Neural progenitor cell (in vitro differentiated cells): ENCODE data around the gene GPRIN2. TPM values are rescaled to one million over a fixed set of nuclear protein-coding genes. Genes with fewer than 3 reads are reported as not detected.

Source experiments
- DNase-seq: peaks from one replicate; pipeline ENCODE4 v3.0.0-alpha.2; 2016; ENCODE audit warnings: low spot score
- H2AFZ ChIP-seq: fragments of 200-600 bp; sonication (generic); replicated peaks from 2 replicates; pipeline ENCODE4 v1.6.1; 2016; ENCODE audit warnings: antibody characterized with exemption
- H3F3A ChIP-seq: fragments of 200-600 bp; sonication (generic); 2 replicates; pipeline ENCODE4 v1.6.1; 2016; ENCODE audit warnings: antibody characterized with exemption, low read depth
- H3K27ac ChIP-seq: fragments of 200-600 bp; sonication (generic); 2 replicates; pipeline ENCODE4 v1.5.1; 2016; ENCODE audit warnings: mild to moderate bottlenecking
- H3K27me3 ChIP-seq: fragments of 200-600 bp; sonication (generic); 2 replicates; pipeline ENCODE4 v1.6.1; 2016; ENCODE audit warnings: mild to moderate bottlenecking, moderate library complexity
- H3K36me3 ChIP-seq: fragments of 200-600 bp; sonication (generic); 2 replicates; pipeline ENCODE4 v1.5.1; 2016
- H3K4me1 ChIP-seq: fragments of 200-600 bp; sonication (generic); 2 replicates; pipeline ENCODE4 v1.6.1; 2016; ENCODE audit warnings: mixed run types
- H3K4me2 ChIP-seq: fragments of 200-600 bp; sonication (generic); 2 replicates; pipeline ENCODE4 v1.6.1; 2016
- H3K4me3 ChIP-seq: fragments of 200-600 bp; sonication (generic); 2 replicates; pipeline ENCODE4 v1.5.1; 2016
- H3K79me2 ChIP-seq: fragments of 200-600 bp; sonication (generic); 2 replicates; pipeline ENCODE4 v1.6.1; 2016; ENCODE audit warnings: low read depth
- H3K9ac ChIP-seq: fragments of 200-600 bp; sonication (generic); 2 replicates; pipeline ENCODE4 v1.6.1; 2016
- H3K9me3 ChIP-seq: fragments of 200-600 bp; sonication (generic); 2 replicates; pipeline ENCODE4 v1.5.1; 2016; ENCODE audit warnings: low read depth
- H4K20me1 ChIP-seq: fragments of 200-600 bp; sonication (generic); 2 replicates; pipeline ENCODE4 v1.6.1; 2016; ENCODE audit warnings: low read depth
- H3K27ac Mint-ChIP-seq: 3 replicates; pipeline ENCODE4 v1.8.0; 2021; ENCODE audit warnings: mixed read lengths
- H3K27me3 Mint-ChIP-seq: 2 replicates; pipeline ENCODE4 v1.8.0; 2022; ENCODE audit warnings: low read depth, mild to moderate bottlenecking, inconsistent platforms, moderate library complexity, mixed read lengths; ENCODE audit not compliant: insufficient read depth
- H3K36me3 Mint-ChIP-seq: 3 replicates; pipeline ENCODE4 v1.8.0; 2021; ENCODE audit warnings: mixed read lengths
- H3K4me1 Mint-ChIP-seq: 3 replicates; pipeline ENCODE4 v1.8.0; 2021; ENCODE audit warnings: mixed read lengths
- H3K4me3 Mint-ChIP-seq: 3 replicates; pipeline ENCODE4 v1.8.0; 2021; ENCODE audit warnings: mild to moderate bottlenecking, moderate library complexity, mixed read lengths
- H3K9me3 Mint-ChIP-seq: 3 replicates; pipeline ENCODE4 v1.8.0; 2020; ENCODE audit warnings: mixed read lengths
- CTCF ChIP-seq: fragments of 200-600 bp; sonication (generic); IDR thresholded peaks from 2 replicates; pipeline ENCODE4 v1.5.1; 2017; ENCODE audit warnings: antibody characterized with exemption, mild to moderate bottlenecking
- EZH2 ChIP-seq: fragments of 200-600 bp; sonication (generic); IDR thresholded peaks from 2 replicates; pipeline ENCODE4 v1.6.1; 2017; ENCODE audit warnings: antibody characterized with exemption, mild to moderate bottlenecking, moderate library complexity
- EZH2phosphoT487 ChIP-seq: fragments of 200-600 bp; sonication (generic); IDR thresholded peaks from 2 replicates; pipeline ENCODE4 v1.6.1; 2017; ENCODE audit warnings: antibody characterized with exemption
- total RNA-seq: library from RNA; depleted of rRNA; stranded (reverse); fragments of >200 nt; gene quantifications from 2 replicates; pipeline ENCODE4 v1.2.3, GENCODE V29; 2015; ENCODE audit warnings: low replicate concordance

GPRIN2 gene
- total RNA-seq, 1 donor from 2014 or later: 6.9 TPM

GRCh38 chr10:46549171-46550075 lies 7.0 kb downstream of the GPRIN2 start:
- H3K36me3 ChIP-seq: no peaks in the 10 kb centered on the region
- no peaks in the 10 kb centered on the region for H4K20me1 ChIP-seq
- Mint-ChIP-seq H3K27me3 (no peaks in the 10 kb centered on the region), H3K4me3 (no peak overlapping the region), H3K4me1 (no peaks in the 10 kb centered on the region), H3K36me3 (no peaks in the 10 kb centered on the region), H3K27ac (no peak overlapping the region), H3K9me3 (no peaks in the 10 kb centered on the region)
- no peak overlapping the region for H2AFZ ChIP-seq
- no peaks in the 10 kb centered on the region for H3K79me2 ChIP-seq
- no peaks in the 10 kb centered on the region for H3K9me3 ChIP-seq
- no peaks in the 10 kb centered on the region for H3F3A ChIP-seq
- no peak overlapping the region for H3K4me2 ChIP-seq
- H3K4me3 ChIP-seq: no peak overlapping the region
- H3K27me3 ChIP-seq: no peaks in the 10 kb centered on the region
- TF ChIP-seq EZH2phosphoT487: no peak
- no peak for TF ChIP-seq CTCF
- TF ChIP-seq EZH2: no peak
- no peak for DNase-seq
- H3K27ac ChIP-seq: no peak overlapping the region
- no peak overlapping the region for H3K9ac ChIP-seq
- no peaks in the 10 kb centered on the region for H3K4me1 ChIP-seq

GRCh38 chr10:46548498-46549090 lies 7.9 kb downstream of the GPRIN2 start:
- H3K4me3 ChIP-seq: no peak overlapping the region
- H3K79me2 ChIP-seq: no peaks in the 10 kb centered on the region
- no peak for DNase-seq
- no peaks in the 10 kb centered on the region for H3K27me3 ChIP-seq
- no peak overlapping the region for H3K4me2 ChIP-seq
- no peaks in the 10 kb centered on the region for H3K4me1 Mint-ChIP-seq
- H3K9ac ChIP-seq: no peak overlapping the region
- H3K27ac Mint-ChIP-seq: peak overlapping the region; percentile 26
- no peaks in the 10 kb centered on the region for H3K9me3 ChIP-seq
- no peak overlapping the region for H2AFZ ChIP-seq
- H4K20me1 ChIP-seq: no peaks in the 10 kb centered on the region
- no peaks in the 10 kb centered on the region for H3K36me3 ChIP-seq
- H3K36me3 Mint-ChIP-seq: no peaks in the 10 kb centered on the region
- H3K27me3 Mint-ChIP-seq: peaks cover 5% of the 10 kb centered on the region
- H3K9me3 Mint-ChIP-seq: no peaks in the 10 kb centered on the region
- no peak for TF ChIP-seq CTCF
- TF ChIP-seq EZH2phosphoT487: no peak
- no peak for TF ChIP-seq EZH2
- no peak overlapping the region for H3K4me3 Mint-ChIP-seq
- H3K4me1 ChIP-seq: no peaks in the 10 kb centered on the region
- no peaks in the 10 kb centered on the region for H3F3A ChIP-seq
- no peak overlapping the region for H3K27ac ChIP-seq

GRCh38 chr10:46547541-46548497 lies 8.6 kb downstream of the GPRIN2 start:
- H3K27ac ChIP-seq: no peak overlapping the region
- peaks cover 5% of the 10 kb centered on the region for H3F3A ChIP-seq
- H3K27ac Mint-ChIP-seq: peak overlapping the region; percentile 26
- no peak for TF ChIP-seq CTCF
- TF ChIP-seq EZH2: no peak
- TF ChIP-seq EZH2phosphoT487: no peak
- no peaks in the 10 kb centered on the region for H3K79me2 ChIP-seq
- H3K4me3 Mint-ChIP-seq: peak overlapping the region; percentile 39
- no peaks in the 10 kb centered on the region for H3K9me3 Mint-ChIP-seq
- peaks cover 10% of the 10 kb centered on the region for H3K27me3 Mint-ChIP-seq
- H3K4me1 Mint-ChIP-seq: no peaks in the 10 kb centered on the region
- no peak overlapping the region for H3K9ac ChIP-seq
- no peaks in the 10 kb centered on the region for H3K36me3 ChIP-seq
- DNase-seq: no peak
- no peaks in the 10 kb centered on the region for H3K27me3 ChIP-seq
- H3K4me3 ChIP-seq: no peak overlapping the region
- H2AFZ ChIP-seq: no peak overlapping the region
- no peaks in the 10 kb centered on the region for H4K20me1 ChIP-seq
- no peaks in the 10 kb centered on the region for H3K9me3 ChIP-seq
- no peaks in the 10 kb centered on the region for H3K36me3 Mint-ChIP-seq
- H3K4me1 ChIP-seq: peaks cover 8% of the 10 kb centered on the region
- no peak overlapping the region for H3K4me2 ChIP-seq
